GM19324 (cell line): Measurements from ENCODE around the gene HPS3.

Experiments
- ATAC-seq: cut with Tn5 transposase; IDR thresholded peaks from one replicate; pipeline ENCODE4 v1.9.1; 2021; ENCODE audit warnings: mild to moderate bottlenecking, moderate library complexity; ENCODE audit not compliant: unreplicated experiment, low FRiP score

The HPS3 gene

DNA sequence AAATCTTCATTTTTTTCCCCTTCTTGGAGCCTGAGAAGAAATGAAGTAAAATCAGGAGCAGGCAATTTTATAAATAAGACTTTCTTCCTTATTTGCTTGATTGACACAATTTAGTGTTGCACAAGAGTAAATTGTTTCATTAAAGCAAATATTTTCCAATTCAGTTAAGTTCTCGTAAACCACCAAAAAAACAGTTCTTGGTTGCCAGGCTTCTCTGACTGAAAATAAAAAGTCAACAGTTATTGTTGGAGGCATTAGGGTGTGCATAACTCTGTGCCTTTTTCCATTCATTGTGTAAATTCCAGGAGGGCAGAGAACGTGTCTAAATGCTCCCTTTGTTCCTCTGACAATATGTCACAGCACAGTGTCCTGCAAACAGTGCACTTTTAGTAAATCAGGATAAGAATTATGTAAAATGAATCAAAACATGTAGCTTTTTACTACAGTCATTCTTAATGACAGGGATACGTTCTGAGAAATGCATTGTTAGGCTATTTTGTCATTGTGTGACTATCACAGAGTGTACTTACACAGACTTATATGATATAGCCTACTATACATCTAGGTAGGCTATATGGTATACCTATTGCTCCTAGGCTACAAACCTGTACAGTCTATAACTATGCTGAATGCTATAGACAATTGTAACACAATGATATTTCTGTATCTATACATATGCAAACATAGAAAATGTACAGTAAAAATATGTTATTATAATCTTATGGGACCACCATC lies 92.5 kb downstream of the HPS3 start, which contains the start of gene CP:
CP (minus strand) TSS at position 47 of the 735 bp plus-strand sequence; CDS start at position 10, 37 bp downstream.
- no peak for ATAC-seq
